ENCODE data around the gene KLK12. TPM values are rescaled to one million over a fixed set of nuclear protein-coding genes. Genes with fewer than 3 reads are reported as not detected.

The KLK12 gene
- total and polyA plus RNA-seq, 4 donors: not detected

GRCh38 chr19:50979758-50980157, 55.0 kb downstream of the KLK12 start:
- H3K4me1 ChIP-seq (ENCODE audit: control insufficient read depth, insufficient read depth, low read length): peaks cover 2% of the 10 kb centered on the region
- no peak overlapping the region for H3K27ac ChIP-seq (ENCODE audit: low read depth, low read length)
- WGBS (ENCODE audit: insufficient coverage): 30% methylated on average over 8 of the region's 8 CpGs
- no peaks in the 10 kb centered on the region for H3K9me3 ChIP-seq (ENCODE audit: control insufficient read depth, insufficient read depth, low read length)
- no peak for DNase-seq (ENCODE audit: low read depth in 4 of 6, low spot score in 6 of 6)
- H3K36me3 ChIP-seq (ENCODE audit: control insufficient read depth, insufficient read depth, low read length): no peaks in the 10 kb centered on the region
- H3K27me3 ChIP-seq (ENCODE audit: control insufficient read depth, insufficient read depth, low read length): peaks cover 17% of the 10 kb centered on the region
- H3K4me3 ChIP-seq (ENCODE audit: low read depth, low read length): no peak overlapping the region

Other genes starting within 250 kb of the KLK12 start
- not detected for gene ACP4, start 244.6 kb downstream of the KLK12 start, total RNA-seq
- under 1 TPM in 1 of 2 donors, not detected in 1; 0.44 TPM for gene ACP4, start 244.6 kb downstream of the KLK12 start, polyA plus RNA-seq (ENCODE audit: insufficient read length in 2 of 2)
- gene KLK1, start 211.2 kb downstream of the KLK12 start, total RNA-seq: 1 to 10 TPM in 1 of 2 donors, under 1 TPM in 1; 0.50 to 1.3 TPM
- gene KLK1, start 211.2 kb downstream of the KLK12 start, polyA plus RNA-seq (ENCODE audit: insufficient read length in 2 of 2): 1 to 10 TPM in 1 of 2 donors, not detected in 1; 2.0 TPM
- not detected for gene KLK15, start 201.4 kb downstream of the KLK12 start, total RNA-seq
- gene KLK15, start 201.4 kb downstream of the KLK12 start, polyA plus RNA-seq (ENCODE audit: insufficient read length in 2 of 2): not detected
- gene KLK3, start 180.1 kb downstream of the KLK12 start, total RNA-seq: not detected
- gene KLK3, start 180.1 kb downstream of the KLK12 start, polyA plus RNA-seq (ENCODE audit: insufficient read length in 2 of 2): not detected
- gene KLK2, start 161.6 kb downstream of the KLK12 start, total RNA-seq: under 1 TPM; 0.06 to 0.10 TPM
- under 1 TPM in 1 of 2 donors, not detected in 1; 0.38 TPM for gene KLK2, start 161.6 kb downstream of the KLK12 start, polyA plus RNA-seq (ENCODE audit: insufficient read length in 2 of 2)
- gene KLK4, start 123.6 kb downstream of the KLK12 start, total RNA-seq: under 1 TPM in 1 of 2 donors, not detected in 1; 0.59 TPM
- 1 to 10 TPM; 1.6 to 1.9 TPM for gene KLK4, start 123.6 kb downstream of the KLK12 start, polyA plus RNA-seq (ENCODE audit: insufficient read length in 2 of 2)
- gene KLK5, start 82.0 kb downstream of the KLK12 start, total RNA-seq: under 1 TPM; 0.44 to 0.79 TPM
- 1 to 10 TPM in 1 of 2 donors, under 1 TPM in 1; 0.93 to 2.5 TPM for gene KLK5, start 82.0 kb downstream of the KLK12 start, polyA plus RNA-seq (ENCODE audit: insufficient read length in 2 of 2)
- 1 to 10 TPM; 5.7 to 9.6 TPM for gene KLK6, start 65.4 kb downstream of the KLK12 start, total RNA-seq
- gene KLK6, start 65.4 kb downstream of the KLK12 start, polyA plus RNA-seq (ENCODE audit: insufficient read length in 2 of 2): 10 to 100 TPM; 15.4 to 16.5 TPM
- gene KLK7, start 51.1 kb downstream of the KLK12 start, total RNA-seq: under 1 TPM; 0.50 to 0.72 TPM
- gene KLK7, start 51.1 kb downstream of the KLK12 start, polyA plus RNA-seq (ENCODE audit: insufficient read length in 2 of 2): under 1 TPM; 0.16 to 0.38 TPM
- gene KLK8, start 33.4 kb downstream of the KLK12 start, total RNA-seq: 1 to 10 TPM in 1 of 2 donors, not detected in 1; 1.4 TPM
- gene KLK8, start 33.4 kb downstream of the KLK12 start, polyA plus RNA-seq (ENCODE audit: insufficient read length in 2 of 2): under 1 TPM in 1 of 2 donors, not detected in 1; 0.71 TPM
- gene KLK10, start 15.3 kb downstream of the KLK12 start, total RNA-seq: 1 to 10 TPM in 1 of 2 donors, under 1 TPM in 1; 0.72 to 1.6 TPM
- 1 to 10 TPM; 7.3 TPM for gene KLK10, start 15.3 kb downstream of the KLK12 start, polyA plus RNA-seq (ENCODE audit: insufficient read length in 2 of 2)
- gene KLK11, start 8.4 kb downstream of the KLK12 start, total RNA-seq: not detected
- not detected for gene KLK11, start 8.4 kb downstream of the KLK12 start, polyA plus RNA-seq (ENCODE audit: insufficient read length in 2 of 2)
- gene KLK13, start 30.1 kb upstream of the KLK12 start, total RNA-seq: under 1 TPM in 1 of 2 donors, not detected in 1; 0.50 TPM
- 1 to 10 TPM in 1 of 2 donors, under 1 TPM in 1; 0.65 to 1.2 TPM for gene KLK13, start 30.1 kb upstream of the KLK12 start, polyA plus RNA-seq (ENCODE audit: insufficient read length in 2 of 2)
- gene KLK14, start 47.9 kb upstream of the KLK12 start, total RNA-seq: under 1 TPM in 1 of 2 donors, not detected in 1; 0.11 TPM
- gene KLK14, start 47.9 kb upstream of the KLK12 start, polyA plus RNA-seq (ENCODE audit: insufficient read length in 2 of 2): 1 to 10 TPM; 1.4 to 1.9 TPM
- 1 to 10 TPM; 1.8 to 5.3 TPM for gene CTU1, start 73.4 kb upstream of the KLK12 start, total RNA-seq
- gene CTU1, start 73.4 kb upstream of the KLK12 start, polyA plus RNA-seq (ENCODE audit: insufficient read length in 2 of 2): 1 to 10 TPM; 4.8 to 6.4 TPM
- 1 to 10 TPM; 1.2 to 2.0 TPM for gene SIGLEC9, start 89.9 kb upstream of the KLK12 start, total RNA-seq
- gene SIGLEC9, start 89.9 kb upstream of the KLK12 start, polyA plus RNA-seq (ENCODE audit: insufficient read length in 2 of 2): 1 to 10 TPM; 1.4 to 2.2 TPM
- gene SIGLEC7, start 107.3 kb upstream of the KLK12 start, total RNA-seq: 1 to 10 TPM in 1 of 2 donors, under 1 TPM in 1; 0.94 to 2.0 TPM
- gene SIGLEC7, start 107.3 kb upstream of the KLK12 start, polyA plus RNA-seq (ENCODE audit: insufficient read length in 2 of 2): 1 to 10 TPM in 1 of 2 donors, under 1 TPM in 1; 0.60 to 1.5 TPM
- 1 to 10 TPM; 3.0 to 3.9 TPM for gene CD33, start 190.1 kb upstream of the KLK12 start, total RNA-seq
- 1 to 10 TPM; 2.9 TPM for gene CD33, start 190.1 kb upstream of the KLK12 start, polyA plus RNA-seq (ENCODE audit: insufficient read length in 2 of 2)
- not detected for gene SIGLECL1, start 216.1 kb upstream of the KLK12 start, total RNA-seq
- not detected for gene SIGLECL1, start 216.1 kb upstream of the KLK12 start, polyA plus RNA-seq (ENCODE audit: insufficient read length in 2 of 2)

Data from spinal cord (tissue), 10 donors.